Skin of body (tissue), 3 donors: ENCODE measurements around the gene GPR171. TPM values are rescaled to one million over a fixed set of nuclear protein-coding genes. Genes with fewer than 3 reads are reported as not detected.
"Not testable (repeated sequence)": the region's sequence is repeated elsewhere in the genome, so short reads cannot be mapped to it uniquely, and the experiment has no call there.

Experiments used
- DNase-seq: peaks from one replicate; lab custom pipeline; 2025; lab: John Stamatoyannopoulos, UW
- small RNA-seq: library from RNA; depleted of rRNA; stranded (forward); fragments of <200 nt; gene quantifications from one replicate; pipeline ENCODE3, GENCODE V24; 2014; ENCODE audit warnings: low replicate concordance
- total RNA-seq: library from RNA; depleted of rRNA; stranded (reverse); fragments of >200 nt; gene quantifications from one replicate; pipeline ENCODE4 v1.2.3, GENCODE V29; 2014

GPR171 gene
- total RNA-seq, 1 donor from 2014 or later = 0.39 TPM

GRCh38 chr3:151178208-151178845 is 24.7 kb downstream of the GPR171 start:
- no peak for DNase-seq

- no peak for DNase-seq
These were observed 27.1 kb downstream of the GPR171 start for GRCh38 chr3:151175952-151176351.

- DNase-seq = no peak
These were observed 28.7 kb downstream of the GPR171 start for GRCh38 chr3:151174351-151174750.

- DNase-seq = no peak
These were observed 31.8 kb downstream of the GPR171 start for GRCh38 chr3:151171145-151171757.

- not testable (repeated sequence) for DNase-seq
These were observed 32.9 kb downstream of the GPR171 start for GRCh38 chr3:151169948-151170679.

DNA sequence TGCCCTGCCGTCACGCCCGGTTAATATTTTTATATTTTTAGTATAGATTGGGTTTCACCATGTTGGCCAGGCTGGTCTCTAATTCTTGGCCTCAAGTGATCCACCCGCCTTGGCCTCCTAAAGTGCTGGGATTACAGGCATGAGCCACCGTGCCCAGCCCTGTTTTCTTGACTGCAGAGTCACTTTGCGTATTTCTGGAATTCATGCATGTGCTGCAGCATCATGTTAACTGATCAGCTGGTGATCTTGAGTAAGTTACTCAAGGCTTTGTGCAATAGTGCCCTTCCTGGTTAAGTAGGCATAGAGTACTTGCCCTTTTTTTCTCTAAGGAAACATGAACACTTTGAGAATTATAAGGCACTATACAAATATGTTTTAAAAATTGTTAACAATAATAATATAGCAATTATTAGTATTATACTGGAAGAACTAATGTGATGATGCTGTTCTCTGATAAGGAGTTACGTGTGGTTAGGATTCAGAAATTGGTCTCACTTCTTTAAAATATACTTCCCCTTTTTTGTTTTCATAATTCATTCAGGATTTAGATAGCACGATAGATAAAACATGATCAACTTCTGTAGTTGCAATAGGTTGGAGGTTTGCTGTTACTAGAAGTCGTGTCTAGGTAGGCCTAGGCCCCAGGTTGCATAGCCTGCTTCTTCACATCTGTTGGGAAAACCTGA is 33.6 kb downstream of the GPR171 start:
- DNase-seq = no peak

- peak; percentile 30 for DNase-seq
These were observed 34.5 kb downstream of the GPR171 start for GRCh38 chr3:151168269-151169094.

GRCh38 chr3:151166161-151166560 is 36.9 kb downstream of the GPR171 start:
- no peak for DNase-seq

GRCh38 chr3:151165226-151165625 is 37.8 kb downstream of the GPR171 start:
- DNase-seq = no peak

GRCh38 chr3:151159806-151160205 is 43.2 kb downstream of the GPR171 start:
- DNase-seq = no peak

DNA sequence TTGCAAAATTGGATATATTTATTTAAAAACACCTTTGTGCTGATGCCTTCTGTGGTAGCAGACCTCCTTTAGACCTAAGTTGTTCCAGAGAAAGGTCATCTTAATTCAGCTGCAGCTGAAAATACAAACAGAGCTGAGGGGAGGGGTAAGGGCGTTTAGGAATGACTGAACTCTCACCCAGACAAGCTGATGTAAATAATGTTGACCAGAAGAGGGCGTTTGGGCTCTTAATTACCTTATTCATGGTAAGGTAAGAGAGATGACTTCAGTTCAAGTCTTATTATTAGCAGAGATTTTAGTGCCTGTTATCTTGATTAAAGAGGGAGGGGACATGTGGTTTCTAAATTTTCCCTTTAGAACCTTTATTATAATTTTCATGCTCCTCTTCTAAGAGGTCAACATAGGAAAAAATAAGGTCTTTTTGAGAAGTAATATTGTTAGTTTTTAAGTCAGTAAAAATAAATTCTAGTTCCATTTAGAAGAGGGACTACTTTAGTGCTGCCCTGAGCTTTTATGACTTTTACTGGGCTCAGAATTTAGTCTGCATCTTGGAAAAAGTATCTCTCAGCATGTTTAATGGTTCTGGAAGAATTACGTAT is 46.3 kb downstream of the GPR171 start:
- DNase-seq = no peak

GRCh38 chr3:151155409-151156128 is 47.4 kb downstream of the GPR171 start:
- no peak for DNase-seq

GRCh38 chr3:151154566-151154965 is 48.5 kb downstream of the GPR171 start:
- no peak for DNase-seq

GRCh38 chr3:151152455-151153079 is 50.4 kb downstream of the GPR171 start:
- DNase-seq = no peak

Small RNA genes within 50 kb of the gene (small RNA-seq; reads per million reads assigned to genes)
- gene RNA5SP145 = not detected

Other genes starting within 250 kb of the GPR171 start
- gene CLRN1, start 230.5 kb downstream of the GPR171 start, total RNA-seq = not detected
- 1.5 TPM for gene MED12L, start 117.6 kb downstream of the GPR171 start, total RNA-seq
- gene P2RY14, start 75.3 kb upstream of the GPR171 start, total RNA-seq = 3.3 TPM
- gene GPR87, start 113.6 kb upstream of the GPR171 start, total RNA-seq = 13.3 TPM
- gene P2RY13, start 126.3 kb upstream of the GPR171 start, total RNA-seq = 3.0 TPM
- 1.7 TPM for gene P2RY12, start 181.5 kb upstream of the GPR171 start, total RNA-seq